NCI-H345 treated with DMSO at 0.1 percent for 48 hours (cell line): ENCODE measurements around the gene CAMK1G.

Experiments used
- DNase-seq: peaks from one replicate; lab custom pipeline; 2025; ENCODE audit not compliant: unreplicated experiment; lab: John Stamatoyannopoulos, UW

Gene CAMK1G

DNA sequence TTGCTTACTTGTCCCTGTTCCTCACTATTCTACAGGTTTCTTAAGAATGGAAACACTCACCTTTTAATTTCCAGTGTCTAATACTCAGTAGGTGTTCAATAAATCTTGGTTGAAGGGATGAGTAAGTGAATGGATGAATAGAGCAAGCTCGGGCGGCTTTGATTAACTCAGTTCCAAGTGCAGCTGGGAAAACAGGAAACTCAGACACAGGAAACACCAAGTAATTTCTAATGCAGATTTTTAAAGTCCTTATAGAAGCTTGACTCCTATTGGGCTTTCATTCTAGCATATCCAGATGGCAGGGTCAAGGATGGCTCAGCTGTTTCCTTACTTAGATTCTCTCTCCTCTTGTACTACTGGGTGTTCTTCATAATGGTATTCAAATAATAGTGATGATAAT, 14.0 kb downstream of the CAMK1G start:
- no peak for DNase-seq

- no peak for DNase-seq
These were observed 14.7 kb downstream of the CAMK1G start for GRCh38 chr1:209598227-209598626.

GRCh38 chr1:209600541-209600940, 17.0 kb downstream of the CAMK1G start:
- DNase-seq: no peak

GRCh38 chr1:209601809-209602657, 18.5 kb downstream of the CAMK1G start:
- no peak for DNase-seq

DNA sequence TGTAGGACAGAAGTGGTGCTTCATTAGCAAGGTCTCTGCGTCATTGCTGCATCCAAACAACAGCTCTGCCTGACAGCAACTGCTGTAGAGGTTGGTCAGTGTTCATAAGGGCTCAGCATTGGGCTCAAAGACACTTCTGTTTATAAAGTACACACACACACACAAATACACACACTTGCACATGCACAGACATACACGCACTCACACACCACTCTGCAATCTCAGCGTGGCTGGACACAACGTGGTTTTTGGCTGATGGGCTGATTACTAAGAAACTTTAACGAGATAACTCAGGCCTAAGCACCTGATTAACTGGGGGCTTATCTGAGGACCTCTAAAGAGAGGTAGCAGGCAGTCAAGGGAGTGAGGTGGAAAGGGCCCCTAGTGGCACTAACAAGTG, 20.4 kb downstream of the CAMK1G start:
- DNase-seq: no peak

- DNase-seq: no peak
These were observed 23.7 kb downstream of the CAMK1G start for GRCh38 chr1:209607102-209607794.

DNA sequence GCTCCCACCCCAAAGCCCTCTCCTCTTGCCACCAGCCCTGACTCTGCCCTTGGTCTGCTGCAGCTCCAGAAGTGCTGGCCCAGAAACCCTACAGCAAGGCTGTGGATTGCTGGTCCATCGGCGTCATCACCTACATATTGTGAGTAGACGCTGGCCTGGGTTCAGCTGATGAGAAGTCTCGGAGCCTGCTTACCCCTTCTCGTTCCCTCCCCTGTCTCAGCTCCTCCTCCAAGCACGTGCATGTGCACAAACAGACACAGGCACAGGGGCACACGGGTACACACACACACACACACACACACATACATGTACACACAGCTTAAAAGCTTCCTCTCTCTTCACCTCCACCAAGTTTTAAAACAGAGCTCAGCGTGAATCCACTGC, 24.3 kb downstream of the CAMK1G start:
- DNase-seq: no peak

DNA sequence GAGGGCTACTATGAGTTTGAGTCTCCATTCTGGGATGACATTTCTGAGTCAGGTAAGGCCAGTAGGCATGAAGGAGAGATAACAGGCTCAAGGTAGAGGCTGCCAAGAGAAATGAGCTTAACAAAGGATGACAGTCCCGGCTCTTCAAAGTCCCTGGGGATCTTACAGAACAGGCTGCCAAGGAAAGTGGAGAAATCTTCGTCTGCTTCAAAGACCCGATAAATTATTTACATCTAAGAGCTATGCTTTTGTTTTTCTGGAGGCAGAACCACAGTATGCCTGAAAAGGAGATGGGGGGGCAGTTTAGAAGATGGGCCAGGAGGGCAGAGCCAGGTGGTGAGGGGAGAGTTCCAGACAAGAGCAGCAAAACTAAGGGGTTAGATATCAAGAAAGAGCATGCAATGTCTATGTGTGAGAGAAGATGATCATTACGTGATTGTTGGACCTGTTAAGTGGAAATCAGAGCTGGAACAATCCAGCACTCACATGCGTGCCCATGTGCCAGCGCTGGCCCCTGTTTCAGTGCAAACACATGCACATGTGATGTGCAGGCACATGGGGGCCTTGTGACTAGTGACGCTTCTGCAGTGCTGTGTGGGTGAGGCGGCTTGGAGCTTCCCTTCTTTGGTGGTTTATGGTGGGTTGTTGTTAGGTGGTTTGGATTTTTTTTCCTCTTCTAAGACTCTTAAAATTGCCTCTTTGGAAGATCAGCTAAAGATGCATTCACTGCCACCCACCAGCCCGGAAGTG, 25.7 kb downstream of the CAMK1G start:
- DNase-seq: no peak

DNA sequence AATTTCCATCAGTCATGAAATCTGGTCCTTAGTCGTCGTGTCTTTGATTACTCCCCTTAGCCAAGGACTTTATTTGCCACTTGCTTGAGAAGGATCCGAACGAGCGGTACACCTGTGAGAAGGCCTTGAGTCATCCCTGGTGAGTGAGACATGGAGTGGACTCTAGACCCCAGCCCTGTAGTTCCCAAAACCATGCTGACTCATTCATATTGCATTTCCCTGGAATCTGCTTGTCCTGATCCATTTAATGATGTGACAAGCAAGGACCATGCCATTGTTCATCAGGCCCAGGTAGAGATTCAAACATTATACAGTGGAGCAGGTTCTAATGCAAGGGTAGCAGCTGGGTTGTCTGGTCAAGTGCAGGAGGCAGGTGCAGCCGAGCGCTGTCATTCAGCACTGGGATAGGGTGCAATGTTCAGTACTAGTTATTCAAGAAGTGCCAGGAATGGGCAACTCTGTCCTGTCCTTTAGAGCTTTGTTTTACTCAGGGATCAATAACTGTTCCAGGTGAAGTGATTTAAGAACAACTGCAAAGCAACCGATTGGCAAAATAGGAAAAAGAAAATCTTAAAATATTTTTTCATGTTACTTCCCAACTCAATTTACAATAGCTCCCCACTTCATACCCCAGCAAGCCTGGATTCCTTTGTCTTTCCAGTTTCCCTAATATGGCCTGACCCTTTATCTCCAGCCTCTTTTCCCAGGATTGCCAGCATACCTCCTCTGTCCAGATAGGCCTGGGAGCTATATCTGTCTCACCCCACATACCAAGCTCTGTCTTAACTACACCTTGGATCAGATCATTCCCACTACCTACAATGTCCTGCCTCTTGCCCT, 26.5 kb downstream of the CAMK1G start:
- no peak for DNase-seq

DNA sequence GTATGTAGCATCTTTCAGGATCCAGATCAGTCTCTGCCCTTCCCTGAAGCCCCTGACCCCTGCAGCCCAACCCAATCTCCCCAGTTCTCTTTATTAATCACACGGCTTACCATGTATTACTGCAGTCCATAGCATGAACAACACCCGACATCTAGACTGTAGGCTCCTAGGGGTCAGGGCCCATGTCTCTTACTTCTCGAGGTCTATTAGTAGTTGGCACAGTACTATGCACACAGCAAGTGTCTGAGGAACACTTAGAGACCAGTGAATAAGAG, 27.1 kb downstream of the CAMK1G start:
- DNase-seq: no peak

GRCh38 chr1:209611771-209612570, 28.5 kb downstream of the CAMK1G start:
- DNase-seq: no peak

- no peak for DNase-seq
These were observed 29.3 kb downstream of the CAMK1G start for GRCh38 chr1:209612646-209613399.

- DNase-seq: no peak
These were observed 30.1 kb downstream of the CAMK1G start for GRCh38 chr1:209613400-209614150.

GRCh38 chr1:209614151-209614420, 30.6 kb downstream of the CAMK1G start:
- no peak for DNase-seq

- no peak for DNase-seq
These were observed 31.4 kb downstream of the CAMK1G start for GRCh38 chr1:209614906-209615305.

DNA sequence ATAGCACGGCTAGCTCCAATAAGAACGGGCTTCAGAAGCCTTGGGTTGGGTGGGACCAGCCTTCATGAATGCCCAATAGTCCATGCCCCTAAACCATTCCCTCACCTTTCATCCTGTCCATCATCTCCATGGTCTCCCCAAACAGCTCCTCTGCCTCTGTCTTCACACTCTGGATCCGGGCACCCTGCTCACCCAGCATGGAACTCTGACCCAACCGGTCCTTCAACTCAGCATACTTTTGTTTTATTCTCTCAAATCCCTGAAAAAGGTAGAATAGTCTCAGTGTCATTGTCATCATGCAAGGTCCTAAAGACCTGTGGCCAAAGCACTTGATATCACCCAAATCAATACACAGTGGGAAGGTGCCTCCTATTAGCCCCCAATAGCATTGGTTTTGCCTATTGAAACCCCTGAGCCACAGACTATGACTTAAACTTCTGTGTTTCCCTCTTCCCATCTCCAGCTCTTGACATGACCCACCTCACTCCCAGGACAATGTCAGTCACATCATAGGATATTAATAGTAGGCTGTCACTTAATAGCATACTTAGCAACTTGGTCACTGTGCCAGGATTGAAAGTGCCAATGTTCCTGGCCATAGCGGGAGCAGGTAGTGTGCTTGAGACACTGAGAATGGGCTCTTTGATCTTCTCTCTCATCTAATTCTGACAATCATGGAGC, 33.0 kb downstream of the CAMK1G start:
- DNase-seq: no peak

DNA sequence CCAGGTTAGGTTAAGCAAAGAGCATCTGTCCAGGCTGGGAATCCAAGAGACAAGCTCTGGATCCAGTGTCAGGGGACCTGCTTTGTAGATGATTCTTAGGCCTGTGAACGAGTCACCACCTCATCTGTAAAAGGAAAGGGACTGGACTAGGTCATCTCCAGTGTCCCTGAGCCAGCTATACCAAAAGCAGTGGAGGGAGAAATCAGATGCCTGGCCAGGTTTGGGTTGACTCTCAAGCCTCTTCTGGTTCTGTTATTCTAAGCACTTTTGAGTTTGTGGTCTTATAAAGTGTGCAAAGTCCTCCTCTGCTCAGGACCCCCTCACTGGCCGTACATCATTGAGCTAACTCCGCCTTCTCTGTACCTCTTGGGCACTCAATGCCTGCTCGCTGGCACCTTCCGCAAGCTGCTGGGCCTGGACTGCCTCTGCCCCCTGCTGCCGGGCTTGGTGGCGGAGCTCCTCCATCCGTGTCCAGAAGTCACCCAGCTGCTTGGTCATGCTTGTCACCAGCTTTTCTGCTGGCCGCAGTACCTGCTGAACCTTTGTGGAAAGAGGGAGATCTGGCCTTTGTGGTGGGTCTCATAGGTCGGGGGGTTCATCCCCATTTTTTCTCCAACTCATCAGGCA, 33.6 kb downstream of the CAMK1G start:
- no peak for DNase-seq

DNA sequence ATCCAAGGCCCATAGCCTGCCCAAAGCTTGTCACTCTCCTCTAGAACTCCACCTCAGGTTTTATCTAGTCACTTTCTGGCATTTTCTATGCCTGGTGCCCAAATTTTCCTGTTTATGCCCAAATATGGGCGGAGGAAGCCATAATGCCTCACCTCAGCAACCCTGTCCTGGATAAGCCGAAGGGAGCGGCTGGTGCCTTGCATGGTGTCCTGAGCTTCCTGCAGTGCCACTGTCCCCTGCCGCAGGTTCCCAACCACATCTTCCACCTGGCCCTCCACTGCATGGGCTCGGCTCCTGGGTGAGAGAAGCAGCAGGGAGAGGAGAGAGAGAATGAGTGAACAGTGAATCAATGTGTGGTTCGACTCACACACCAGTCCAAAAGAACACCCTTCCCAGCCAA, 34.2 kb downstream of the CAMK1G start:
- DNase-seq: no peak
